IPS-20b (cell line): ENCODE data around the gene PTPRD.

Experiments
- H3K27ac ChIP-seq: one replicate; pipeline ENCODE4 v1.5.1; 2013; ENCODE audit warnings: low read length
- H3K27me3 ChIP-seq: 2 replicates; pipeline ENCODE4 v1.6.1; 2013; ENCODE audit warnings: mild to moderate bottlenecking, low read length, inconsistent platforms; ENCODE audit not compliant: insufficient read depth
- H3K36me3 ChIP-seq: 2 replicates; pipeline ENCODE4 v1.6.1; 2013; ENCODE audit warnings: low read depth, mild to moderate bottlenecking, inconsistent platforms, low read length, moderate library complexity; ENCODE audit not compliant: insufficient read depth
- H3K4me1 ChIP-seq: 2 replicates; pipeline ENCODE4 v1.6.1; 2013; ENCODE audit warnings: mild to moderate bottlenecking, control low read depth, inconsistent platforms, low read length, moderate library complexity; ENCODE audit not compliant: insufficient read depth
- H3K4me3 ChIP-seq: 2 replicates; pipeline ENCODE4 v1.5.1; 2013; ENCODE audit warnings: mild to moderate bottlenecking, low read length, inconsistent platforms
- H3K9ac ChIP-seq: 2 replicates; pipeline ENCODE4 v1.6.1; 2013; ENCODE audit warnings: low read depth, mild to moderate bottlenecking, inconsistent platforms, low read length, moderate library complexity
- H3K9me3 ChIP-seq: 2 replicates; pipeline ENCODE4 v1.6.1; 2013; ENCODE audit warnings: mild to moderate bottlenecking, low read depth, low read length, inconsistent platforms; ENCODE audit not compliant: insufficient read depth

PTPRD gene

GRCh38 chr9:8280811-8281210 is 2332.0 kb downstream of the PTPRD start:
- Histone ChIP-seq H3K27me3 (no peaks in the 10 kb centered on the region), H3K27ac (no peak overlapping the region), H3K4me3 (no peak overlapping the region), H3K36me3 (no peaks in the 10 kb centered on the region), H3K9me3 (peaks cover 3% of the 10 kb centered on the region; the same call in 1 of the 2 replicates), H3K4me1 (no peaks in the 10 kb centered on the region; the same call in 1 of the 2 replicates), H3K9ac (no peak overlapping the region)

- peaks cover 7% of the 10 kb centered on the region for H3K9me3 ChIP-seq
- H3K4me3 ChIP-seq, result no peak overlapping the region
- H3K36me3 ChIP-seq, result no peaks in the 10 kb centered on the region
- no peaks in the 10 kb centered on the region; the same call in 1 of the 2 replicates for H3K4me1 ChIP-seq
- no peak overlapping the region for H3K9ac ChIP-seq
- H3K27ac ChIP-seq, result no peak overlapping the region
- no peaks in the 10 kb centered on the region for H3K27me3 ChIP-seq
Observed at GRCh38 chr9:8278048-8278447, 2334.8 kb downstream of the PTPRD start.

- no peaks in the 10 kb centered on the region for H3K36me3 ChIP-seq
- no peaks in the 10 kb centered on the region for H3K27me3 ChIP-seq
- no peak overlapping the region for H3K4me3 ChIP-seq
- H3K27ac ChIP-seq, result no peak overlapping the region
- no peaks in the 10 kb centered on the region for H3K9me3 ChIP-seq
- no peak overlapping the region for H3K9ac ChIP-seq
- no peaks in the 10 kb centered on the region for H3K4me1 ChIP-seq
Observed at GRCh38 chr9:8270235-8270634, 2342.6 kb downstream of the PTPRD start.

- H3K9me3 ChIP-seq, result no peaks in the 10 kb centered on the region
- no peaks in the 10 kb centered on the region for H3K27me3 ChIP-seq
- H3K4me3 ChIP-seq, result no peak overlapping the region
- H3K27ac ChIP-seq, result no peak overlapping the region
- no peaks in the 10 kb centered on the region for H3K4me1 ChIP-seq
- no peaks in the 10 kb centered on the region for H3K36me3 ChIP-seq
- H3K9ac ChIP-seq, result no peak overlapping the region
Observed at GRCh38 chr9:8268881-8269280, 2343.9 kb downstream of the PTPRD start.

- H3K36me3 ChIP-seq, result no peaks in the 10 kb centered on the region
- H3K27ac ChIP-seq, result no peak overlapping the region
- no peak overlapping the region for H3K4me3 ChIP-seq
- no peaks in the 10 kb centered on the region for H3K9me3 ChIP-seq
- no peaks in the 10 kb centered on the region for H3K4me1 ChIP-seq
- no peaks in the 10 kb centered on the region for H3K27me3 ChIP-seq
- H3K9ac ChIP-seq, result no peak overlapping the region
Observed at GRCh38 chr9:8268216-8268878, 2344.5 kb downstream of the PTPRD start.

- Histone ChIP-seq H3K4me1 (no peaks in the 10 kb centered on the region), H3K9ac (no peak overlapping the region), H3K4me3 (no peak overlapping the region), H3K27ac (no peak overlapping the region), H3K36me3 (no peaks in the 10 kb centered on the region), H3K27me3 (no peaks in the 10 kb centered on the region), H3K9me3 (no peaks in the 10 kb centered on the region)
Observed at GRCh38 chr9:8267636-8268035, 2345.2 kb downstream of the PTPRD start.

- Histone ChIP-seq H3K4me3 (no peak overlapping the region), H3K9me3 (no peaks in the 10 kb centered on the region), H3K4me1 (no peaks in the 10 kb centered on the region), H3K36me3 (no peaks in the 10 kb centered on the region), H3K27ac (no peak overlapping the region), H3K27me3 (no peaks in the 10 kb centered on the region), H3K9ac (no peak overlapping the region)
Observed at GRCh38 chr9:8266861-8267260, 2345.9 kb downstream of the PTPRD start.

- Histone ChIP-seq H3K4me1 (no peaks in the 10 kb centered on the region), H3K9me3 (no peaks in the 10 kb centered on the region), H3K36me3 (no peaks in the 10 kb centered on the region), H3K9ac (no peak overlapping the region), H3K27ac (no peak overlapping the region), H3K4me3 (no peak overlapping the region), H3K27me3 (no peaks in the 10 kb centered on the region)
Observed at GRCh38 chr9:8265281-8265680, 2347.5 kb downstream of the PTPRD start.
